ENCODE data around the gene MAP3K5. TPM values are rescaled to one million over a fixed set of nuclear protein-coding genes. Genes with fewer than 3 reads are reported as not detected.

MAP3K5 gene
- total and polyA plus RNA-seq, 2 donors (not counting 1 experiment from before 2014, with no cell fraction given), result 10.9 to 62.6 TPM

- no peaks in the 10 kb centered on the region for H3K9me3 ChIP-seq (ENCODE audit: control insufficient read depth, insufficient read depth, low read depth, low read length)
Measured at GRCh38 chr6:136754820-136755219, 37.5 kb downstream of the MAP3K5 start.

GRCh38 chr6:136753624-136754023 is 38.7 kb downstream of the MAP3K5 start:
- Histone ChIP-seq H3K4me3 (replicated peaks in 1 of 4; ENCODE audit: control extremely low read depth in 1 of 4, insufficient read depth in 1 of 4, low read depth in 3 of 4, low read length in 4 of 4) (no peak overlapping the region), H3K4me1 (ENCODE audit: control insufficient read depth, extremely low read depth, insufficient read depth, low read length) (peaks cover 2% of the 10 kb centered on the region), H3K27me3 (ENCODE audit: control insufficient read depth, insufficient read depth, low read length) (no peaks in the 10 kb centered on the region), H3K27ac (ENCODE audit: insufficient read depth, low read length) (no peak overlapping the region), H2AFZ (ENCODE audit: low read length) (no peak overlapping the region), H3K36me3 (ENCODE audit: control insufficient read depth, insufficient read depth, low read length) (no peaks in the 10 kb centered on the region), H3K9ac (ENCODE audit: insufficient read depth, low read length) (no peak overlapping the region), H4K20me1 (ENCODE audit: control insufficient read depth, extremely low read depth, insufficient read depth, low read length) (no peaks in the 10 kb centered on the region), H3K4me2 (ENCODE audit: extremely low read depth, insufficient read depth, low read length) (no peak overlapping the region), H3K79me2 (ENCODE audit: control insufficient read depth, insufficient read depth, low read length) (peaks cover 20% of the 10 kb centered on the region), H3K9me3 (ENCODE audit: control insufficient read depth, insufficient read depth, low read depth, low read length) (no peaks in the 10 kb centered on the region)
- DNase-seq (ENCODE audit: low read depth in 2 of 2), result peak in 1 of 2 donors; percentile 32
- TF ChIP-seq EZH2 (IDR thresholded peaks at IDR 0.05; ENCODE audit: low read length, missing control alignments) (no peak), CTCF (conservative IDR thresholded peaks at IDR 0.05 in 1 of 2, IDR thresholded peaks at IDR 0.05 in 1 of 2; ENCODE audit: low read depth in 1 of 2, low read length in 2 of 2) (no peak)

More at GRCh38 chr6:136754820-136755219, 37.5 kb downstream of the MAP3K5 start:
- no peak overlapping the region for H3K9ac ChIP-seq (ENCODE audit: insufficient read depth, low read length)
- H3K27ac ChIP-seq (ENCODE audit: insufficient read depth, low read length), result no peak overlapping the region
- H3K27me3 ChIP-seq (ENCODE audit: control insufficient read depth, insufficient read depth, low read length), result no peaks in the 10 kb centered on the region
- H4K20me1 ChIP-seq (ENCODE audit: control insufficient read depth, extremely low read depth, insufficient read depth, low read length), result no peaks in the 10 kb centered on the region
- H3K79me2 ChIP-seq (ENCODE audit: control insufficient read depth, insufficient read depth, low read length), result peaks cover 17% of the 10 kb centered on the region
- no peak overlapping the region for H3K4me3 ChIP-seq (replicated peaks in 1 of 4; ENCODE audit: control extremely low read depth in 1 of 4, insufficient read depth in 1 of 4, low read depth in 3 of 4, low read length in 4 of 4)
- H2AFZ ChIP-seq (ENCODE audit: low read length), result no peak overlapping the region
- no peak overlapping the region for H3K4me2 ChIP-seq (ENCODE audit: extremely low read depth, insufficient read depth, low read length)
- no peak for DNase-seq (ENCODE audit: low read depth in 2 of 2)
- TF ChIP-seq CTCF (conservative IDR thresholded peaks at IDR 0.05 in 1 of 2, IDR thresholded peaks at IDR 0.05 in 1 of 2; ENCODE audit: low read depth in 1 of 2, low read length in 2 of 2), result no peak
- TF ChIP-seq EZH2 (IDR thresholded peaks at IDR 0.05; ENCODE audit: low read length, missing control alignments), result no peak
- H3K36me3 ChIP-seq (ENCODE audit: control insufficient read depth, insufficient read depth, low read length), result no peaks in the 10 kb centered on the region
- peaks cover 2% of the 10 kb centered on the region for H3K4me1 ChIP-seq (ENCODE audit: control insufficient read depth, extremely low read depth, insufficient read depth, low read length)

GRCh38 chr6:136752554-136752953 is 39.7 kb downstream of the MAP3K5 start:
- Histone ChIP-seq H3K4me1 (ENCODE audit: control insufficient read depth, extremely low read depth, insufficient read depth, low read length) (peaks cover 2% of the 10 kb centered on the region), H3K4me3 (replicated peaks in 1 of 4; ENCODE audit: control extremely low read depth in 1 of 4, insufficient read depth in 1 of 4, low read depth in 3 of 4, low read length in 4 of 4) (no peak overlapping the region), H2AFZ (ENCODE audit: low read length) (no peak overlapping the region), H3K4me2 (ENCODE audit: extremely low read depth, insufficient read depth, low read length) (no peak overlapping the region), H3K27ac (ENCODE audit: insufficient read depth, low read length) (no peak overlapping the region), H3K36me3 (ENCODE audit: control insufficient read depth, insufficient read depth, low read length) (no peaks in the 10 kb centered on the region), H3K79me2 (ENCODE audit: control insufficient read depth, insufficient read depth, low read length) (peaks cover 25% of the 10 kb centered on the region), H4K20me1 (ENCODE audit: control insufficient read depth, extremely low read depth, insufficient read depth, low read length) (no peaks in the 10 kb centered on the region), H3K9me3 (ENCODE audit: control insufficient read depth, insufficient read depth, low read depth, low read length) (no peaks in the 10 kb centered on the region), H3K27me3 (ENCODE audit: control insufficient read depth, insufficient read depth, low read length) (no peaks in the 10 kb centered on the region), H3K9ac (ENCODE audit: insufficient read depth, low read length) (no peak overlapping the region)
- no peak for TF ChIP-seq CTCF (conservative IDR thresholded peaks at IDR 0.05 in 1 of 2, IDR thresholded peaks at IDR 0.05 in 1 of 2; ENCODE audit: low read depth in 1 of 2, low read length in 2 of 2)
- TF ChIP-seq EZH2 (IDR thresholded peaks at IDR 0.05; ENCODE audit: low read length, missing control alignments), result no peak
- no peak for DNase-seq (ENCODE audit: low read depth in 2 of 2)
